Activated CD4-positive, alpha-beta T cell treated with anti-CD3 and anti-CD28 coated beads, Interleukin-2, amount 10 ng/mL, durations not matched to agents 7 days and 5 days (primary cell): ENCODE data around the gene GDPD1. TPM values are rescaled to one million over a fixed set of nuclear protein-coding genes. Genes with fewer than 3 reads are reported as not detected.
"Not testable (repeated sequence)": the region's sequence is repeated elsewhere in the genome, so short reads cannot be mapped to it uniquely, and the experiment has no call there.

ENCODE experiments used
- CTCF ChIA-PET: fragments of 350-600 bp; sonication (Branson Sonifier 250); formaldehyde crosslinking; loops from one replicate; lab custom pipeline; 2021; ENCODE audit warnings: antibody characterized with exemption; lab: Charles Lee
- POLR2A ChIA-PET: fragments of 350-600 bp; sonication (Branson Sonifier 250); formaldehyde crosslinking; loops from one replicate; lab custom pipeline; 2021; ENCODE audit warnings: antibody characterized with exemption; lab: Charles Lee
- DNase-seq: peaks from one replicate; pipeline ENCODE4 v3.0.0-alpha.2; 2020
- H3K27ac Mint-ChIP-seq: one replicate; pipeline ENCODE4 v1.8.0; 2021; ENCODE audit warnings: mild to moderate bottlenecking, moderate library complexity, mixed read lengths
- H3K27me3 Mint-ChIP-seq: one replicate; pipeline ENCODE4 v1.8.0; 2021; ENCODE audit warnings: mixed read lengths
- H3K36me3 Mint-ChIP-seq: one replicate; pipeline ENCODE4 v1.8.0; 2021; ENCODE audit warnings: low read depth, mixed read lengths
- H3K4me1 Mint-ChIP-seq: one replicate; pipeline ENCODE4 v1.8.0; 2021; ENCODE audit warnings: mixed read lengths
- H3K4me3 Mint-ChIP-seq: one replicate; pipeline ENCODE4 v1.8.0; 2021; ENCODE audit warnings: mild to moderate bottlenecking, moderate library complexity, mixed read lengths
- H3K9me3 Mint-ChIP-seq: one replicate; pipeline ENCODE4 v1.8.0; 2021; ENCODE audit warnings: mixed read lengths
- total RNA-seq, 2 experiments: library from RNA; stranded (reverse); gene quantifications; one replicate each; pipeline ENCODE4 v1.2.3, GENCODE V29; 2021

The GDPD1 gene
- total RNA-seq = 1 to 10 TPM; 2.2 to 2.5 TPM

GRCh38 chr17:59220328-59221158, at the start of gene GDPD1:
Gene GDPD1, plus strand, starts transcription at chr17:59220511. Its CDS starts 99 bp downstream, at chr17:59220610.
- POLR2A ChIA-PET = interaction anchor here (0.7 kb wide), 1 partner anchor 114 kb away, joined by 3 read pairs; the partner anchor contains the start of gene TRIM37
- peaks cover 6% of the 10 kb centered on the region for H3K36me3 Mint-ChIP-seq
- H3K9me3 Mint-ChIP-seq = no peaks in the 10 kb centered on the region

GRCh38 chr17:59172436-59173004, 47.8 kb upstream of the GDPD1 start:
- no peak for DNase-seq
- Mint-ChIP-seq H3K27me3 (no peaks in the 10 kb centered on the region), H3K36me3 (peaks cover 41% of the 10 kb centered on the region), H3K27ac (no peak overlapping the region), H3K4me1 (no peaks in the 10 kb centered on the region), H3K4me3 (no peak overlapping the region), H3K9me3 (no peaks in the 10 kb centered on the region)
- POLR2A ChIA-PET = interaction anchor here (0.5 kb wide), 1 partner anchor 155 kb away, joined by 3 read pairs; no protein-coding TSS in a partner anchor
- CTCF ChIA-PET = no interaction called here

More at GRCh38 chr17:59220328-59221158, at the start of gene GDPD1:
- peaks cover 13% of the 10 kb centered on the region for H3K4me1 Mint-ChIP-seq
- no peaks in the 10 kb centered on the region for H3K27me3 Mint-ChIP-seq
- peak within 1 kb of the TSS; percentile 94 for H3K27ac Mint-ChIP-seq
- H3K4me3 Mint-ChIP-seq = peak within 1 kb of the TSS; percentile 97
- DNase-seq = peak; percentile 96
- CTCF ChIA-PET = interaction anchor here (0.9 to 1.3 kb wide), 6 partner anchors 8 to 240 kb away, joined by 3 to 8 read pairs (median 4); partner anchors contain the start of gene SMG8

GRCh38 chr17:59174671-59175070, 45.6 kb upstream of the GDPD1 start:
- ChIA-PET CTCF (no interaction called here), POLR2A (interaction anchor here (0.6 kb wide), 1 partner anchor 675 kb away, joined by 5 read pairs; no protein-coding TSS in a partner anchor)
- H3K36me3 Mint-ChIP-seq = peaks cover 44% of the 10 kb centered on the region
- H3K27me3 Mint-ChIP-seq = no peaks in the 10 kb centered on the region
- DNase-seq = no peak
- no peak overlapping the region for H3K27ac Mint-ChIP-seq
- H3K9me3 Mint-ChIP-seq = no peaks in the 10 kb centered on the region
- H3K4me3 Mint-ChIP-seq = no peak overlapping the region
- no peaks in the 10 kb centered on the region for H3K4me1 Mint-ChIP-seq

GRCh38 chr17:59175076-59175475, 45.2 kb upstream of the GDPD1 start:
- H3K36me3 Mint-ChIP-seq = peaks cover 46% of the 10 kb centered on the region
- CTCF ChIA-PET = no interaction called here
- H3K4me1 Mint-ChIP-seq = no peaks in the 10 kb centered on the region
- no peaks in the 10 kb centered on the region for H3K9me3 Mint-ChIP-seq
- POLR2A ChIA-PET = no interaction called here
- no peak overlapping the region for H3K27ac Mint-ChIP-seq
- no peaks in the 10 kb centered on the region for H3K27me3 Mint-ChIP-seq
- H3K4me3 Mint-ChIP-seq = no peak overlapping the region
- no peak for DNase-seq

- Mint-ChIP-seq H3K4me1 (peaks cover 2% of the 10 kb centered on the region), H3K4me3 (no peak overlapping the region), H3K9me3 (no peaks in the 10 kb centered on the region), H3K27ac (no peak overlapping the region), H3K27me3 (no peaks in the 10 kb centered on the region), H3K36me3 (peaks cover 46% of the 10 kb centered on the region)
- POLR2A ChIA-PET = no interaction called here
- no peak for DNase-seq
- CTCF ChIA-PET = interaction anchor here (1.5 kb wide), 1 partner anchor 19 kb away, joined by 3 read pairs; no protein-coding TSS in a partner anchor
These were observed 41.9 kb upstream of the GDPD1 start for GRCh38 chr17:59178266-59178985.

GRCh38 chr17:59179601-59180000, 40.7 kb upstream of the GDPD1 start:
- POLR2A ChIA-PET, H3K4me1 Mint-ChIP-seq, H3K27ac Mint-ChIP-seq, H3K4me3 Mint-ChIP-seq, H3K9me3 Mint-ChIP-seq, H3K27me3 Mint-ChIP-seq, DNase-seq: not testable (repeated sequence)
- peaks cover 36% of the 10 kb centered on the region for H3K36me3 Mint-ChIP-seq
- CTCF ChIA-PET = interaction anchor here (1.5 kb wide), 1 partner anchor 20 kb away, joined by 3 read pairs; no protein-coding TSS in a partner anchor

GRCh38 chr17:59180626-59181025, 39.7 kb upstream of the GDPD1 start:
- H3K4me1 Mint-ChIP-seq = peaks cover 2% of the 10 kb centered on the region
- H3K9me3 Mint-ChIP-seq = no peaks in the 10 kb centered on the region
- CTCF ChIA-PET = no interaction called here
- no peak overlapping the region for H3K4me3 Mint-ChIP-seq
- H3K27me3 Mint-ChIP-seq = no peaks in the 10 kb centered on the region
- H3K36me3 Mint-ChIP-seq = peaks cover 38% of the 10 kb centered on the region
- DNase-seq = no peak
- POLR2A ChIA-PET = interaction anchor here (0.6 kb wide), 1 partner anchor 35 kb away, joined by 8 read pairs; no protein-coding TSS in a partner anchor
- no peak overlapping the region for H3K27ac Mint-ChIP-seq

- ChIA-PET CTCF (no interaction called here), POLR2A (no interaction called here)
- no peak for DNase-seq
- H3K9me3 Mint-ChIP-seq = no peaks in the 10 kb centered on the region
- no peak overlapping the region for H3K4me3 Mint-ChIP-seq
- no peak overlapping the region for H3K27ac Mint-ChIP-seq
- no peaks in the 10 kb centered on the region for H3K27me3 Mint-ChIP-seq
- H3K36me3 Mint-ChIP-seq = peaks cover 43% of the 10 kb centered on the region
- H3K4me1 Mint-ChIP-seq = peaks cover 2% of the 10 kb centered on the region
These were observed 38.8 kb upstream of the GDPD1 start for GRCh38 chr17:59181481-59181880.

- ChIA-PET POLR2A (no interaction called here), CTCF (no interaction called here)
- peaks cover 40% of the 10 kb centered on the region for H3K36me3 Mint-ChIP-seq
- no peaks in the 10 kb centered on the region for H3K9me3 Mint-ChIP-seq
- H3K27ac Mint-ChIP-seq = no peak overlapping the region
- H3K4me1 Mint-ChIP-seq = peaks cover 2% of the 10 kb centered on the region
- no peak overlapping the region for H3K4me3 Mint-ChIP-seq
- no peaks in the 10 kb centered on the region for H3K27me3 Mint-ChIP-seq
- DNase-seq = no peak
These were observed 34.3 kb upstream of the GDPD1 start for GRCh38 chr17:59185997-59186396.

- no peak for DNase-seq
- CTCF ChIA-PET = interaction anchor here (0.6 kb wide), 1 partner anchor 40 kb away, joined by 3 read pairs; no protein-coding TSS in a partner anchor
- no peak overlapping the region for H3K4me3 Mint-ChIP-seq
- H3K27ac Mint-ChIP-seq = no peak overlapping the region
- H3K9me3 Mint-ChIP-seq = no peaks in the 10 kb centered on the region
- POLR2A ChIA-PET = interaction anchor here (0.6 kb wide), 1 partner anchor 73 kb away, joined by 5 read pairs; no protein-coding TSS in a partner anchor
- H3K36me3 Mint-ChIP-seq = peaks cover 38% of the 10 kb centered on the region
- peaks cover 2% of the 10 kb centered on the region for H3K4me1 Mint-ChIP-seq
- H3K27me3 Mint-ChIP-seq = no peaks in the 10 kb centered on the region
These were observed 33.5 kb upstream of the GDPD1 start for GRCh38 chr17:59186850-59187249.

- Mint-ChIP-seq H3K4me1 (no peaks in the 10 kb centered on the region), H3K9me3 (no peaks in the 10 kb centered on the region), H3K27me3 (no peaks in the 10 kb centered on the region), H3K36me3 (peaks cover 48% of the 10 kb centered on the region), H3K27ac (no peak overlapping the region), H3K4me3 (no peak overlapping the region)
- ChIA-PET POLR2A (no interaction called here), CTCF (interaction anchor here (0.6 kb wide), 1 partner anchor 267 kb away, joined by 3 read pairs; no protein-coding TSS in a partner anchor)
- DNase-seq = no peak
These were observed 29.5 kb upstream of the GDPD1 start for GRCh38 chr17:59190806-59191205.

GRCh38 chr17:59193336-59193862, 26.9 kb upstream of the GDPD1 start:
- ChIA-PET POLR2A (no interaction called here), CTCF (no interaction called here)
- no peaks in the 10 kb centered on the region for H3K27me3 Mint-ChIP-seq
- H3K27ac Mint-ChIP-seq = no peak overlapping the region
- no peaks in the 10 kb centered on the region for H3K9me3 Mint-ChIP-seq
- no peak for DNase-seq
- no peaks in the 10 kb centered on the region for H3K4me1 Mint-ChIP-seq
- H3K4me3 Mint-ChIP-seq = no peak overlapping the region
- peaks cover 46% of the 10 kb centered on the region for H3K36me3 Mint-ChIP-seq
